ENCODE data around the gene SERPINA4.
"Not testable (repeated sequence)": the region's sequence is repeated elsewhere in the genome, so short reads cannot be mapped to it uniquely, and the experiment has no call there.

Gene SERPINA4

GRCh38 chr14:94570440-94570839 lies 9.2 kb downstream of the SERPINA4 start:
- no peak for DNase-seq

GRCh38 chr14:94571395-94571794 lies 10.2 kb downstream of the SERPINA4 start:
- no peak for DNase-seq

GRCh38 chr14:94571950-94572349 lies 10.7 kb downstream of the SERPINA4 start:
- no peak for DNase-seq

- no peak for DNase-seq
These were observed 11.5 kb downstream of the SERPINA4 start for GRCh38 chr14:94572637-94573303.

- DNase-seq, result no peak
These were observed 12.4 kb downstream of the SERPINA4 start for GRCh38 chr14:94573475-94574277.

- no peak for DNase-seq
These were observed 13.1 kb downstream of the SERPINA4 start for GRCh38 chr14:94574336-94574735.

GRCh38 chr14:94575730-94576585 lies 14.7 kb downstream of the SERPINA4 start:
- no peak for DNase-seq

- not testable (repeated sequence) for DNase-seq
These were observed 16.2 kb downstream of the SERPINA4 start for GRCh38 chr14:94577472-94577871.

- DNase-seq, result no peak
These were observed 17.5 kb downstream of the SERPINA4 start for GRCh38 chr14:94578712-94579111.

- DNase-seq, result no peak
These were observed 20.1 kb downstream of the SERPINA4 start, which contains the start of gene SERPINA5 for GRCh38 chr14:94581127-94581999. Gene SERPINA5, plus strand, starts transcription at chr14:94581426. Its CDS starts 5,937 bp downstream, at chr14:94587363.

GRCh38 chr14:94582199-94582750 lies 21.0 kb downstream of the SERPINA4 start:
- no peak for DNase-seq

- no peak for DNase-seq
These were observed 21.6 kb downstream of the SERPINA4 start for GRCh38 chr14:94582851-94583250.

- no peak for DNase-seq
These were observed 22.3 kb downstream of the SERPINA4 start for GRCh38 chr14:94583557-94583956.

- no peak for DNase-seq
These were observed 23.5 kb downstream of the SERPINA4 start for GRCh38 chr14:94584591-94585280.

GRCh38 chr14:94586635-94587034 lies 25.4 kb downstream of the SERPINA4 start:
- no peak for DNase-seq

GRCh38 chr14:94588311-94588710 lies 27.1 kb downstream of the SERPINA4 start:
- no peak for DNase-seq

- no peak for DNase-seq
These were observed 29.8 kb downstream of the SERPINA4 start for GRCh38 chr14:94591073-94591472.

- no peak for DNase-seq
These were observed 30.6 kb downstream of the SERPINA4 start for GRCh38 chr14:94591871-94592270.

GRCh38 chr14:94592457-94592856 lies 31.2 kb downstream of the SERPINA4 start:
- no peak for DNase-seq

- DNase-seq, result no peak
These were observed 32.1 kb downstream of the SERPINA4 start for GRCh38 chr14:94593376-94593748.

- no peak for DNase-seq
These were observed 32.6 kb downstream of the SERPINA4 start for GRCh38 chr14:94593749-94594431.
